Bone marrow (tissue), 2 donors: Measurements from ENCODE around the gene IMPG2.

Source experiments
- DNase-seq, 2 donors: peaks; one replicate each; lab custom pipeline; 2025; lab: John Stamatoyannopoulos, UW

The IMPG2 gene

GRCh38 chr3:101273608-101274007 is 46.8 kb downstream of the IMPG2 start:
- no peak for DNase-seq

GRCh38 chr3:101273156-101273555 is 47.2 kb downstream of the IMPG2 start:
- no peak for DNase-seq

- no peak for DNase-seq
Measured at GRCh38 chr3:101271728-101272127, 48.6 kb downstream of the IMPG2 start.

- DNase-seq = no peak
Measured at GRCh38 chr3:101270149-101270548, 50.2 kb downstream of the IMPG2 start.

- no peak for DNase-seq
Measured at GRCh38 chr3:101268971-101269671, 51.3 kb downstream of the IMPG2 start.

- DNase-seq = no peak
Measured at GRCh38 chr3:101268141-101268540, 52.2 kb downstream of the IMPG2 start.

- no peak for DNase-seq
Measured at GRCh38 chr3:101266566-101266965, 53.8 kb downstream of the IMPG2 start.

- DNase-seq = no peak
Measured at GRCh38 chr3:101266071-101266470, 54.3 kb downstream of the IMPG2 start.

GRCh38 chr3:101262393-101263240 is 57.8 kb downstream of the IMPG2 start:
- no peak for DNase-seq

- DNase-seq = no peak
Measured at GRCh38 chr3:101261506-101261905, 58.9 kb downstream of the IMPG2 start.

GRCh38 chr3:101259485-101260341 is 60.7 kb downstream of the IMPG2 start:
- no peak for DNase-seq

- DNase-seq = no peak
Measured at GRCh38 chr3:101256511-101256910, 63.9 kb downstream of the IMPG2 start.

GRCh38 chr3:101255441-101255840 is 64.9 kb downstream of the IMPG2 start:
- DNase-seq = no peak

- DNase-seq = no peak
Measured at GRCh38 chr3:101253396-101253795, 67.0 kb downstream of the IMPG2 start.

GRCh38 chr3:101252945-101253344 is 67.4 kb downstream of the IMPG2 start:
- no peak for DNase-seq

- DNase-seq = no peak
Measured at GRCh38 chr3:101252307-101252706, 68.1 kb downstream of the IMPG2 start.

GRCh38 chr3:101251441-101251840 is 68.9 kb downstream of the IMPG2 start:
- DNase-seq = no peak

- DNase-seq = peak in 1 of 2 donors; percentile 27
Measured at GRCh38 chr3:101249522-101249921, 70.9 kb downstream of the IMPG2 start.

GRCh38 chr3:101248736-101249135 is 71.6 kb downstream of the IMPG2 start:
- DNase-seq = no peak

- DNase-seq = no peak
Measured at GRCh38 chr3:101244212-101244575, 76.2 kb downstream of the IMPG2 start.

- DNase-seq = no peak
Measured at GRCh38 chr3:101243285-101244211, 76.8 kb downstream of the IMPG2 start.
